IMR-90 (cell line): ENCODE results near the gene SLC25A21. TPM values are rescaled to one million over a fixed set of nuclear protein-coding genes. Genes with fewer than 3 reads are reported as not detected.

Experiments used
- ATAC-seq: fragments of 200-7000 bp; cut with Tn5 transposase; 2 replicates; pipeline ENCODE4 v1.9.1; 2020; ENCODE audit warnings: low read depth, mild to moderate bottlenecking, moderate library complexity
- BruUV-seq: library from RNA; stranded (reverse); fragments of 400-500 nt; replicated peaks from 2 replicates; lab custom pipeline; 2021; lab: Mats Ljungman, UMichigan
- CTCF ChIA-PET: fragments of 300-600 bp; formaldehyde crosslinking; extraction: SDS; loops from one replicate; lab custom pipeline; 2021; ENCODE audit warnings: antibody characterized with exemption; lab: Yijun Ruan, JAX
- POLR2A ChIA-PET: fragments of 300-600 bp; sonication (Branson Sonifier 250); formaldehyde crosslinking; loops from one replicate; lab custom pipeline; 2022; ENCODE audit warnings: antibody characterized with exemption; ENCODE audit not compliant: unreplicated experiment; lab: Charles Lee
- DNase-seq: peaks from one replicate; pipeline ENCODE4 v3.0.0; 2013
- H2AFZ ChIP-seq: replicated peaks from 2 replicates; pipeline ENCODE3; 2013; ENCODE audit warnings: low read length, mild to moderate bottlenecking; ENCODE audit not compliant: poor library complexity
- H2AK5ac ChIP-seq: 2 replicates; pipeline ENCODE4 v1.6.1; 2013; ENCODE audit warnings: low read depth, low read length, inconsistent platforms
- H2AK9ac ChIP-seq: replicated peaks from 2 replicates; pipeline ENCODE3; 2013; ENCODE audit warnings: mild to moderate bottlenecking, low read depth, low read length, moderate library complexity; ENCODE audit not compliant: poor library complexity
- H2BK120ac ChIP-seq: 2 replicates; pipeline ENCODE4 v1.6.1; 2013; ENCODE audit warnings: low read depth, low read length, inconsistent platforms
- H2BK15ac ChIP-seq: 3 replicates; pipeline ENCODE4 v1.6.1; 2013; ENCODE audit warnings: low read depth, low read length, inconsistent platforms
- H2BK20ac ChIP-seq: 2 replicates; pipeline ENCODE4 v1.6.1; 2013; ENCODE audit warnings: low read depth, mild to moderate bottlenecking, inconsistent platforms, low read length, moderate library complexity
- H2BK5ac ChIP-seq: 2 replicates; pipeline ENCODE4 v1.6.1; 2013; ENCODE audit warnings: mild to moderate bottlenecking, low read depth, low read length, inconsistent platforms; ENCODE audit not compliant: poor library complexity, severe bottlenecking
- H3K14ac ChIP-seq: replicated peaks from 2 replicates; pipeline ENCODE4 v1.6.1; 2013; ENCODE audit warnings: low read depth, low read length, inconsistent platforms
- H3K18ac ChIP-seq: 2 replicates; pipeline ENCODE4 v1.6.1; 2013; ENCODE audit warnings: low read depth, low read length, control low read depth
- H3K23ac ChIP-seq: 2 replicates; pipeline ENCODE4 v1.6.1; 2013; ENCODE audit warnings: low read depth, low read length, inconsistent platforms
- H3K27ac ChIP-seq: 2 replicates; pipeline ENCODE4 v1.5.1; 2013; ENCODE audit warnings: mild to moderate bottlenecking, control low read depth, low read length; ENCODE audit not compliant: insufficient read depth
- H3K27me3 ChIP-seq: 2 replicates; pipeline ENCODE4 v1.6.1; 2013; ENCODE audit warnings: low read length; ENCODE audit not compliant: control insufficient read depth, insufficient read depth
- H3K36me3 ChIP-seq: 2 replicates; pipeline ENCODE4 v1.6.1; 2013; ENCODE audit warnings: low read length, mixed read lengths; ENCODE audit not compliant: control insufficient read depth, insufficient read depth
- H3K4ac ChIP-seq: 2 replicates; pipeline ENCODE4 v1.6.1; 2013; ENCODE audit warnings: low read depth, low read length, inconsistent platforms
- H3K4me1 ChIP-seq: 2 replicates; pipeline ENCODE4 v1.6.1; 2013; ENCODE audit warnings: low read length, mixed read lengths; ENCODE audit not compliant: control insufficient read depth, insufficient read depth
- H3K4me2 ChIP-seq: 2 replicates; pipeline ENCODE4 v1.6.1; 2013; ENCODE audit warnings: low read depth, mild to moderate bottlenecking, control low read depth, low read length, moderate library complexity
- H3K4me3 ChIP-seq: 2 replicates; pipeline ENCODE4 v1.5.1; 2013; ENCODE audit warnings: low read depth, mild to moderate bottlenecking, control low read depth, low read length, moderate library complexity; ENCODE audit not compliant: insufficient read depth
- H3K56ac ChIP-seq: 2 replicates; pipeline ENCODE4 v1.6.1; 2013; ENCODE audit warnings: low read length, inconsistent platforms; ENCODE audit not compliant: insufficient read depth; ENCODE audit errors: extremely low read depth
- H3K79me1 ChIP-seq, 2 experiments: 2 replicates each; pipeline ENCODE4 v1.6.1; 2013; ENCODE audit warnings: low read length in 2 of 2, inconsistent platforms in 1 of 2, low read depth in 1 of 2
- H3K9ac ChIP-seq: 2 replicates; pipeline ENCODE4 v1.6.1; 2013; ENCODE audit warnings: low read depth, low read length, control low read depth
- H3K9me1 ChIP-seq: 2 replicates; pipeline ENCODE4 v1.6.1; 2013; ENCODE audit warnings: low read length, inconsistent platforms; ENCODE audit not compliant: insufficient read depth
- H3K9me3 ChIP-seq: 2 replicates; pipeline ENCODE4 v1.6.1; 2013; ENCODE audit warnings: low read length; ENCODE audit not compliant: control insufficient read depth, insufficient read depth
- H4K20me1 ChIP-seq: 2 replicates; pipeline ENCODE4 v1.6.1; 2013; ENCODE audit warnings: low read length, inconsistent platforms; ENCODE audit not compliant: insufficient read depth
- H4K5ac ChIP-seq: 2 replicates; pipeline ENCODE4 v1.6.1; 2013; ENCODE audit warnings: mild to moderate bottlenecking, low read depth, low read length, control low read depth
- H4K8ac ChIP-seq, 2 experiments: 2 replicates each; pipeline ENCODE4 v1.6.1; 2013; ENCODE audit warnings: low read depth in 2 of 2, low read length in 2 of 2, control low read depth in 1 of 2, inconsistent platforms in 1 of 2
- H4K91ac ChIP-seq: 2 replicates; pipeline ENCODE4 v1.6.1; 2013; ENCODE audit warnings: low read depth, low read length, inconsistent platforms; ENCODE audit not compliant: insufficient read depth
- BHLHE40 ChIP-seq: fragments of 150-350 bp; IDR thresholded peaks from 2 replicates; pipeline ENCODE4 v1.6.1; 2016; ENCODE audit warnings: mild to moderate bottlenecking, low read depth, low read length
- CEBPB ChIP-seq: IDR thresholded peaks from 2 replicates; pipeline ENCODE4 v1.6.1; 2012; ENCODE audit warnings: low read depth, low read length, improper control_type of control experiment
- CHD1 ChIP-seq: IDR thresholded peaks from 2 replicates; pipeline ENCODE4 v1.6.1; 2012; ENCODE audit warnings: low read depth, low read length, improper control_type of control experiment
- CTCF ChIP-seq: conservative IDR thresholded peaks from 2 replicates; pipeline ENCODE4 v1.5.1; 2012; ENCODE audit warnings: mild to moderate bottlenecking, low read depth, low read length, improper control_type of control experiment
- ELK1 ChIP-seq: fragments of 150-350 bp; IDR thresholded peaks from 2 replicates; pipeline ENCODE4 v1.6.1; 2016; ENCODE audit warnings: low read depth, mild to moderate bottlenecking, low read length, moderate library complexity, borderline replicate concordance
- FOS ChIP-seq: fragments of 150-350 bp; IDR thresholded peaks from 2 replicates; pipeline ENCODE4 v1.6.1; 2016; ENCODE audit warnings: low read depth, low read length
- MAFK ChIP-seq: IDR thresholded peaks from 2 replicates; pipeline ENCODE4 v1.6.1; 2012; ENCODE audit warnings: low read depth, low read length, improper control_type of control experiment
- MXI1 ChIP-seq: IDR thresholded peaks from 2 replicates; pipeline ENCODE4 v1.6.1; 2012; ENCODE audit warnings: low read depth, mild to moderate bottlenecking, low read length, moderate library complexity, borderline replicate concordance
- NFE2L2 ChIP-seq: fragments of 150-350 bp; IDR thresholded peaks from 2 replicates; pipeline ENCODE4 v1.6.1; 2016; ENCODE audit warnings: low read depth, mild to moderate bottlenecking, low read length
- POLR2A ChIP-seq: IDR thresholded peaks from 2 replicates; pipeline ENCODE4 v1.6.1; 2012; ENCODE audit warnings: mild to moderate bottlenecking, low read depth, low read length
- RAD21 ChIP-seq: IDR thresholded peaks from 2 replicates; pipeline ENCODE4 v1.6.1; 2012; ENCODE audit warnings: low read length, improper control_type of control experiment
- RFX5 ChIP-seq: IDR thresholded peaks from 2 replicates; pipeline ENCODE4 v1.8.0; 2012; ENCODE audit warnings: low read depth, mild to moderate bottlenecking, low read length, moderate library complexity
- SMC3 ChIP-seq: fragments of 150-350 bp; IDR thresholded peaks from 2 replicates; pipeline ENCODE4 v1.6.1; 2016; ENCODE audit warnings: low read depth, mild to moderate bottlenecking, antibody characterized with exemption, low read length, moderate library complexity
- USF2 ChIP-seq: fragments of 150-350 bp; IDR thresholded peaks from 2 replicates; pipeline ENCODE4 v1.6.1; 2017; ENCODE audit warnings: mild to moderate bottlenecking, antibody characterized with exemption, low read length, low read depth
- WGBS, 2 experiments: methylation state at CpG; one replicate each; pipeline versions ENCODE4 v1.1.5 to v1.1.7; 2013; ENCODE audit warnings: missing lambda C conversion rate in 2 of 2; ENCODE audit not compliant: insufficient read length in 1 of 2; ENCODE audit errors: extremely low coverage in 2 of 2; 5-methylcytosine and 5-hydroxymethylcytosine counted together
- dilution Hi-C: fragments of 300-500 bp; cut with HindIII; formaldehyde crosslinking; loops from one replicate; pipeline ENCODE4 v1.14.3; 2018; ENCODE audit warnings: low sequenced_read_pairs; ENCODE audit not compliant: unreplicated experiment
- in situ Hi-C: fragments of 300-500 bp; cut with MboI; formaldehyde crosslinking; loops from 3 replicates; pipeline ENCODE4 v1.14.3; 2019; ENCODE audit warnings: low sequenced_read_pairs, inconsistent platforms, mixed read lengths
- intact Hi-C: fragments of 100-400 bp; cut with micrococcal nuclease; formaldehyde crosslinking; loops from 2 replicates; pipeline ENCODE4 v1.10.0; 2022
- polyA plus RNA-seq, 3 experiments: library from polyadenylated mRNA; depleted of rRNA; stranded (reverse); fragments of >200 nt; gene quantifications; 2 replicates each; pipeline ENCODE4 v1.2.3, GENCODE V29; 2012; ENCODE audit warnings: low replicate concordance in 1 of 3
- total RNA-seq: library from RNA; depleted of rRNA; stranded (reverse); fragments of >200 nt; gene quantifications from 2 replicates; pipeline ENCODE4 v1.2.3, GENCODE V29; 2012

SLC25A21 gene
- total and polyA plus RNA-seq, 2 of the 4 experiments (the other 2 are of a cell fraction), result 0.62 to 0.90 TPM

GRCh38 chr14:36949371-36949770 is 223.0 kb downstream of the SLC25A21 start:
- Histone ChIP-seq H3K9me3 (no peaks in the 10 kb centered on the region), H3K4me2 (no peak overlapping the region), H2AK5ac (no peak overlapping the region), H3K4ac (no peak overlapping the region), H4K5ac (no peak overlapping the region), H3K36me3 (no peaks in the 10 kb centered on the region), H4K91ac (no peak overlapping the region), H3K4me3 (no peak overlapping the region), H3K4me1 (peaks cover 2% of the 10 kb centered on the region; the same call in 1 of the 2 replicates), H2AFZ (no peak overlapping the region), H3K18ac (no peak overlapping the region), H3K14ac (no peak overlapping the region), H4K8ac (no peak overlapping the region), H2AK9ac (no peak overlapping the region), H3K79me1 (no peaks in the 10 kb centered on the region), H2BK20ac (no peak overlapping the region), H2BK5ac (no peak overlapping the region), H2BK120ac (no peak overlapping the region), H3K9ac (no peak overlapping the region), H2BK15ac (no peak overlapping the region), H3K27me3 (no peaks in the 10 kb centered on the region), H3K27ac (no peak overlapping the region), H4K20me1 (no peaks in the 10 kb centered on the region), H3K9me1 (no peaks in the 10 kb centered on the region), H3K23ac (no peak overlapping the region), H3K56ac (no peak overlapping the region)
- dilution Hi-C loops, result no loop called here
- ATAC-seq, result no peak
- ChIA-PET POLR2A (no interaction called here), CTCF (interaction anchor here (0.6 kb wide), 1 partner anchor 21 kb away, joined by 6 read pairs; no protein-coding TSS in a partner anchor)
- WGBS, 2 experiments, result no CpG with 5 or more reads among the region's 2 CpGs
- DNase-seq, result no peak
- in situ Hi-C loops, result no loop called here
- intact Hi-C loops, result no loop called here
- no peak for TF ChIP-seq NFE2L2
- TF ChIP-seq CTCF, result no peak
- TF ChIP-seq USF2, result no peak
- TF ChIP-seq MAFK, result no peak
- no peak for TF ChIP-seq CEBPB
- no peak for TF ChIP-seq BHLHE40
- no peak for TF ChIP-seq POLR2A
- TF ChIP-seq FOS, result no peak
- TF ChIP-seq SMC3, result no peak
- no peak for TF ChIP-seq MXI1
- no peak for TF ChIP-seq ELK1
- TF ChIP-seq RAD21, result no peak
- TF ChIP-seq RFX5, result no peak
- no peak for TF ChIP-seq CHD1
- BruUV-seq, result no TSS peak
